NOMO-1 treated with dmso at 0.1 percent for 144 hours (cell line): ENCODE measurements around the gene SUPT6H.
A peak's percentile ranks its signal among the peaks of the same experiment; 100 is the strongest.

ENCODE experiments used
- DNase-seq: peaks from one replicate; lab custom pipeline; 2025; ENCODE audit not compliant: unreplicated experiment; lab: John Stamatoyannopoulos, UW

The SUPT6H gene

GRCh38 chr17:28661635-28662526, at the start of gene SUPT6H, which contains the start of gene SDF2:
TSS of gene SUPT6H (plus strand) at chr17:28662205. CDS start at chr17:28673402, 11,197 bp downstream.
TSS of gene SDF2 (minus strand) at chr17:28661906. CDS start at chr17:28661876, 30 bp downstream.
- peak; percentile 92 for DNase-seq

DNA sequence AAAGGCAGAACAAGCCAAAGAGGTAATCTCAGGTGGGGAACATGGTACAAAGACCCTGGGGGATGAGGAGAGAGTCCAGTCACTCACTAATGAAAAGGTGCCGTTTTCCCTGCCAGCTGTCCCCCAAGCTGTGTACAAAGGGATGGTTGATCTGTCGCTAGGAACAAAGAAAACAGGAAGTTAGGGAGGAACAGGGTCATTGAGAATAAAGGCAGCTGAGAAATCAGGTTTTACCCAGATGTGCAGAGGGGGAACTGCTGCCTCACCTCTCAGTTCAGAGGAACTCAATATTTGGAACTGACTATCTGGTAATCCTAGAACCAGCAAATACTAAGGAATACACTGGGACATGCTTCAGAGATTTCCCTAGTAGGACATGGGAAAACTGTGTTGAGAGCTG, 49.5 kb upstream of the SUPT6H start:
- no peak for DNase-seq

GRCh38 chr17:28612936-28613872, 48.8 kb upstream of the SUPT6H start:
- DNase-seq: no peak

DNA sequence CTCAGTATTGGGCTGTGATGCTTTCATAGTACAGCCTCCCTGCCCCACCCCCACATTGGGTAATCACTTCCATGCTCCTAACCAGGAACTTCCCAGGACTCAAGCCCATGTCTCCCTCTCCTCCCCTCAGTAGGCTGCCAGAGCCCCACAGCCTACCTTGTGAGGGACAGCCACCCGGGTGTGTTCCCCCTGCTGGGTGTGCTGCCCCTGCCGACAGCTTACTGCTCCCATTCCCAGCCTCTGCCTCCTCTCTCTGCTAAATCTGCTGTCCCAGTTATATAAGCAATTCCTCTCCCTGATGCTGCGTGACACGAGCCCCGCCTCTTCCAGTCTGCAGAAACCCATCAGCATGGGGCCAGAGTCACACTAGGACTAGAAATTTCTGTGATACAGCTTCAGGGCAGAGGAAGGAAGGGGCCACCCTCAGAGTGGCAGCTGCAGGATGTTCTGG, 48.0 kb upstream of the SUPT6H start, which contains the start of gene RSKR:
Gene RSKR (minus strand): TSS at position 255 of the 451 bp plus-strand sequence. CDS start 24 bp downstream, at position 231.
- DNase-seq: no peak

DNA sequence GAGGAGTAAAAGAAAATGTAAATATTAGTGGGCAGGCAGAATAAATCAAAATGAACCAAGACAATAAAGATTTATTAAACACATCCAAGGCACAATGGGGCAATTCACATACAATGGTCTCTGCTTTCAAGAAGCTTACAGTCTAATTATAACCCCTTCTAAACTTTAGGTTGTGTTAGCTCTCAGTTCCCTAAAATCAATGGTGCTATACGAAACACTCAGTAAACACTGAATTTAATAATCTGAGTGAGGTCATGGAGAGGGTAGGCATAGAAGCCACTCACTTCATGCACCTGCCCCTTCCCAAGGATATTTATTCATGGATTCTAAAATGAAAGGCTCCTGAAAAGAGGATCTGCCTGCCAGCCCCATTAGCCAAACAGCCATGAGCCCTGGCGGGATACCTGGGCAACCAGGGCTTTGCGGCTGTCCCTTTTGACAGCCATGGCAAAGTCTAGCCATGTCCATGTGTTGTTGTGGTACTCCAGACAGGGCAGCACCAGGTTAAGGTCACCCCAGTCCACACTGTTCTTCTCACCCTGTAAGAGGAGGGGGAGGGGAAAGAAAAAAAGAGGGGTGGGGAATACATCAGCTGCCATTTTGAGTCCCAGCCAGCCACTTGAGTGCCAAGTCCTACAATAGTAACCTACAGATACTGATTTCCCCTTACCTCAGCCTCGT, 46.6 kb upstream of the SUPT6H start:
- DNase-seq: no peak

- no peak for DNase-seq
These were observed 45.7 kb upstream of the SUPT6H start for GRCh38 chr17:28616281-28616680.

DNA sequence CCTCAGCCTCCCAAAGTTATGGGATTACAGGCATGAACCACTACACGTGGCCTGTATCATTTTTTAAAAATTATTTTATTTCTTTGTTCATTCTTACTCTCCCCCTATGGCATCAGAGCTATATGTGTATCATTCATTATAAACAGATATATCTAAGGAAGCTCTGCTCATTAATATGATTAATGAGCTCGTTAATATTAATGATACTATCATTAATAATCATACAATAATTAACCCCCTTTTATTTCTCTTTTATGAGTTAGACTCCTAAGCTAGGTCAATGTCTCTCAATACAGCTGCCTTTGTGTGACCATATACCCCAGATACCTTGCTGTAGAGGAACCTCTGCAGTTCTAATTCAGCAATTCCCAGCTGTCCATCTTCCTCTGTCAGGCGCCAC, 43.5 kb upstream of the SUPT6H start:
- DNase-seq: no peak

GRCh38 chr17:28620010-28620409, 42.0 kb upstream of the SUPT6H start:
- DNase-seq: no peak

GRCh38 chr17:28622186-28622585, 39.8 kb upstream of the SUPT6H start:
- DNase-seq: no peak

DNA sequence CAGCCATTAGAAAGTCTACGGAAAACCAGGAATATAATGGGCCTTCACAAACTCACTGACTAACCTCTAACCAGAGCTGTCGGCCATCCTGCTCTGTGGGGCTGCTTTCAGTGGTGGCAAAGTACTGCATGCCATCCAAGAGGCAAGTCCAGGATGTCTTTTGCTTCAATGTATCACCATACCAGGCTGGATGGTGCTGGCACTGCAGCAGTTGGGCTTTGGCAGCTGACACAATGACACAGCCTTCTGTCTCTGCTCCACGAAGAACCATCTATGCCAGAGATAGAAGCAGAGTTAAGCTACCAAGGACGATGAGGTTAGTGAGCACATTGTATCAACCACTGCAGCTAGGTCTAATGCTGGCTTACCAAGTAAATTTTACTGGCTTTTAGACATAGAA, 38.3 kb upstream of the SUPT6H start:
- DNase-seq: no peak

GRCh38 chr17:28624148-28624547, 37.9 kb upstream of the SUPT6H start:
- no peak for DNase-seq

DNA sequence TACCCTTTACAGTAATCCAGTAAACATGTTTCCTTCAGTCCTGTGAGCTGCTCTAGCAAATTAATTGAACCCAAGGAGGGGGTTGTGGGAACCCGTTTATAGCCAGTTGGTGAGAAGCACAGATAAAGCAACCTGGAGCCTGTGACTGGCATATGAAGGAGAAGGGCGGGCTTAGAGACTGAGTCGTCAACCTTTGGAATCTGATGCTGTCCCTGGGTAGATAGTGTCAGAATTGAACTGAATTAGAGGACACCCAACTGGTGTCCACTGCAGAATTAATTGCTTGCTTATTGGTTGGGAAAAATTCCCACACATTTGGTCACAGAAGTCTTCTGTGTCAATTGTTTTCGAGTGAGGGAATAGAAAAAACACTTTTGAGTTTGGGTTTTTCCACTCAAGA, 35.2 kb upstream of the SUPT6H start:
- no peak for DNase-seq

DNA sequence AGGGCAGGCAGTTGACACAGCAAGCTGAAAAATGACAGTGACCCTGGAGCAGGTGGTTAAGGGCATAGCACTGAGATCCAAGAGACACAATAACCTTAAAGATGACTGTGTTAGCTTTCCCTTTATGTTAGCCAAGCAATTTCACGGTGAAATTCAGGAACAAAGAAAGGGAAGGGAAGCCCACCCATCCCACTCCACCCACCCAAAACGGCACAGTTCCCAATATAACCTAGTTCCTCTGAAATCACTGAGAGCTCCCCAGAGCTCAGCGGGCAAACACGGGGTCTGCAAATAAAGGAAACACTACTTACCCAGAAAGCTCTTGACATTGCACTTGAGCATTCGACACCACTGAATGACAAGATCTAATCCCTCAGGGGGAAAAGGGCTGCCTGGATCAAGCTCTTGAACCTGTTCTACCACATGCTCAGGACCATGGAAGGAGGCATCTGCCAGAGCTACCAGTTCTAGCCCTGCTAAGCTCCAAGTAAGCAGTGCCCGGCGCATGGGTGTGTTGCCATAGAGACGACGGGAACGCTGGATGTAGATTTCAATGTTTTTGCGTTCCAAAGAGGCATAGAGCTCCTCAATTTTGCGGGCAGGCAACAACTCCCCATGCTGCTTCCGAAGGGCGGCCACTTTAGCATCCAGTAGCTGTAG, 27.7 kb upstream of the SUPT6H start:
- DNase-seq: no peak

DNA sequence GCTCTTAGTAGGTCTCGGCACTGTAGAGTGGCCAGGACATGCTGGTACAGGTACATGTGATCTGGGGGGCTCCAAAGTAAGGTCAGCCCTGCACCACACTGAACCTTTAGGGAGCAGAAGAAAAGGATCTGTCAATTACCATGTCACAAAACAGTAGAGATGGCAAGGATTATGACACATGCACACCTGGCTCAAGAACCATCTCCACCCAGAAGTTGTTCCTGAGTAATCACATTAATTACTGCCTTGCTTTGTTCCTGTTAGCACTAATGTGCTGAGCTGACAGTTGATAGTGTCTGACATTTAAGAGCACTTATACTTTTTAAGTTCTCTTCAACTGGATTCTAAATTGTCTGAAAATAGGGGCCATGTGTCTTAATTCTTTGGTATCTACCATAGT, 26.5 kb upstream of the SUPT6H start:
- DNase-seq: no peak

DNA sequence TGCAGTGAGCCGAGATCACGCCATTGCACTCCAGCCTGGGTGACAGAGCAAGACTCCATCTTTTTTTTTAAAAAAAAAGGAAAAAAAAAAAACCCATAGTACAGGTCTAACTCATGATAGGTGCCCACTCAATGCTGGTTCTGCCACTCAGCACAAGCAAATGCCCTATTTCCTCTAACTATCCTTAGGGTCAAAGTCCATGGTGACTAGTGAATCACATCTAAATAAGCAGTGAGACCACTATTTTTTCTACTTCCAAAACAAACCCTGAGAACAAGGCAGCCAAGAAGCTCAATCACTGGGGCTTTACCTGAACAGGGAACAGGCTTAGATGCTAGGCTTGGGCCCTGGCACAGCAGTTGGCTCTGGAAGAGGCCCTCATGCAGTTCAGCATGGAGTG, 20.4 kb upstream of the SUPT6H start:
- no peak for DNase-seq

DNA sequence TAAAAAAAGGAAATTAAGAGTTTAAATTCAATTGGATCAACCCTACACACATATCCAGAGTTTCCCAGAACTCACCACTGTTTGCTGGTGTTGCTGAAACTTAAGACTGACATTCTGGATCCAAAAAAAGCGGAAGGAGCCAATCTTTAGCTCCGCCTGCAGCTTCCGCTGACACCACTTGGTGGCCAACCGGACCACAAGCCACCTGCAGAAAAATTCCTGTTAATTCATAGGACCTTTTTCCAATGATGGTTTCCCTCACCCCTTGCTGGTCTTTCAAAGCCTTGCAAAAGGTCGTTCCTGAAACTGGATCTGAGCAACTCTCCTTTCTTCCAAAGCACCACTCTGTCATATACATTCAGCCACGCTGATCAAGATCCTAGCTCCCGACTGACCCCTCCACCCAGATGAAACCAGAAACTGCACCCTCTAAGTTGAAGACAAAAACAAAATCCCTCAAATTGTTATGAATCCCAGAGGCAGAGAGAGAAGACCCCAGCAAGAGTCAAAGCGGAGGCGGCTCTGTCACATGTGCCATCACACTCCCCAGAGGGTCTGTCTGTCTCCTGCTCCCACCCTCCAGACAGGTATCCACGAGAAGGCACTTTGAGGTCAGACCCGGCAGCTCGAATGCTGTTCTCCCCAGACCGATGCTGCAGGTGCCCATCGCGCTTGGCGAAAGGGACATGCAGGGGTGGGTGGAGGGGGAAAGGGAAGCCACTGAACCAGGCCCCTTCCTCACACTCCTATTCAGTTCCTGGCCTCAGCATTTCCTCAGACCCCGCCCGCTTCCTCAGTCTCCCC, 17.8 kb upstream of the SUPT6H start:
- DNase-seq: peak; percentile 40

DNA sequence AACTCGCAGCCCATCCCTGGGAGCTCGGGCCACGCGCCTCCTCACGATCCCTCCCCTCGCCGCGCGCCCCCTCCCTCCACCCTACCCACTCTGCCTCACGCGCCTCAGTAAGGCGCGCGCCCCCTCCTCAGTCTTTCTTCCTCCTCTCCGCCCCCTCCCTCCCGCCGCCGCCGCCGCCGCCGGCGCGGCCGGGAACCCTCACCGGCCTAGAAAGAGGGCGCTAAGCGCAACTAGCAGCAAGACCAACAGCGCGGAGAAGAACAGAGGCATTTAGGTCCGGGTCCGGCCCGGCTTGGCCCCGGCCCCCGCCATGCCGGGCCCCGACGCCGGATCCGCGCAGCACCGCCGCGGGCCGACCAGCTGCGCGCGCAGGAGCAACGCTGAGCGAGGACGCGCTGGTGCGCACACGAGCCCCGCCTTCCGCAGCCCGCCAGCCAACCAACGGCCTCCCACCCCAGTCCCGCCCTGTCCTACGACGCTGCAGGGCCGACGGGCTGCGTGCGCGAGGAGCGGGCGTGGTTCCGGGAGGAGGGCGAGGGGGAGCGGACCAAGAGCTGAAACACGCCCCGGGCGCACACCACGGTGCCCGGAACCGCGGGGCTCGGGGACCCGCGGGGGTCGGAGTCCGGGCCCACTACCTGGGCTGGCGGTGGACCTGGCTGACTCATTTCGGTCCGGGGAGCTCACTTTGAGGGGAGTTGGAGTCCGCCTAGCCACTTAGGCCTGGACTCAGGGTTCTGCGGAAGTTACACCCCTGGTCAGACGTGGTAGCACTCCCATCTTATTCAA, 17.0 kb upstream of the SUPT6H start, which contains the start of gene BLTP2:
Gene BLTP2 (minus strand): TSS at position 372 of the 789 bp plus-strand sequence. CDS start 102 bp downstream, at position 270.
- DNase-seq: peak; percentile 95

DNA sequence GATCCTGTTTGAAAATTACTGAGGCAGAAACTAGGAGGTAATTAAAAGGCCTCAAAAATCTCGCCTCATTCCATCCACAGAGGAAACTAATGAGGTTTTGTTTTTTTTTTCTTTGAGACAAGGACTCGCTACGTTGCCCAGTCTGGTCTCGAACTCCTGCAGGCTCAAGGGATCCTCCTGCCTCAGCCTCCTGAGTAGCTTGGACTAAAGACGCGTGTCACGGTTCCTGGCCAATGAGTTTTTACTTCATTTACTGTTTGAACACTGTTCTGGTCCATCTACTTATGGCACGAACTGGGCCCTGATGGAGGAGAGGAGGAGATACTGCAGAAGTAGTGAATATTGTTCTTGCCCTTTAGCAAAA, 16.4 kb upstream of the SUPT6H start:
- DNase-seq: no peak
